Measurements from ENCODE around the gene SLC7A7. TPM values are rescaled to one million over a fixed set of nuclear protein-coding genes. Genes with fewer than 3 reads are reported as not detected.

SLC7A7 gene
- total RNA-seq, 2 experiments from 2014 or later, result 0.89 to 1.1 TPM

DNA sequence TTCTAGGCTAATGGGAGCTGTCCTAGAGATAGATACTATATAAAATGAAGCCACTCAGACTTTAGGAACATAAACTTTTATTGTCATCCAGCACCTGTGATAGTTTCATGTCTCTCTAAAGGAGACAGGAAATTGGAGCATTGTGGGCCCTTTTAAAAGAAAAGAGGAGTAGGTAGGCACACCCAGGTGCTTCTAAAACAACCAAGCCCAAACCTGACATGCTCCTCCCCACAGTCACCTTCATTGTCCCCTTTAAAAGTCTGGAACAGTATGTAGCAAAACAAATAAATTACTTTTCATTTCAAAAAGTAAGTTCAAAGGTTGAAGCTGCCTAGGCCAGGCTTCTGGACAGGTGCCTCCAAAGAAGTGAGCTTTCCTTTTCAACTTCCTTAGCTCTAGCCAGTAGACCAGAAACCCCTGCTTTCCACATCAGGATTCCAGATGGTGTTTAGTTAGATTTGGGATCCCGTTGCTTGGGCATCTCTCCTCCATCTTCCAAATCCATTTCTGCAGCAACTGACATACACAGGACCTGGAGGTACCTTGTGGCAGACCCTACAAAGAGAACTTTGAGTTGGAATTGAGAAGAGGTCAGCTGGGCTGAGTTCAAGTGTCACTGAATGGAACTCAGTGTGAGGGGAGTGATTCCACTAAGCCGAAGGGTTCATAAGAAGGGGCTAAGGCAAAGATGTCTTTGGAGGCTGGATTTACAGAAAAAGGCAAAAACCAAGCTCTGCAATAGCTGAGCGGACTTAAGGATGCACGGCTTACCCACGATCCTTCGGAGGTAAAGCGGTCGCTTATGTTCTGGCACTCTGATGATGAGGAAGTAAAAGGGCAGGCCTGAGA, 41.8 kb downstream of the SLC7A7 start:
- POLR2A ChIA-PET, result interaction anchor here (1.0 kb wide), 1 partner anchor 13 kb away, joined by 4 read pairs; no protein-coding TSS in a partner anchor
- DNase-seq (no peak), ATAC-seq (ENCODE audit: poor library complexity) (no peak)
- TF ChIP-seq, protein P1, sequence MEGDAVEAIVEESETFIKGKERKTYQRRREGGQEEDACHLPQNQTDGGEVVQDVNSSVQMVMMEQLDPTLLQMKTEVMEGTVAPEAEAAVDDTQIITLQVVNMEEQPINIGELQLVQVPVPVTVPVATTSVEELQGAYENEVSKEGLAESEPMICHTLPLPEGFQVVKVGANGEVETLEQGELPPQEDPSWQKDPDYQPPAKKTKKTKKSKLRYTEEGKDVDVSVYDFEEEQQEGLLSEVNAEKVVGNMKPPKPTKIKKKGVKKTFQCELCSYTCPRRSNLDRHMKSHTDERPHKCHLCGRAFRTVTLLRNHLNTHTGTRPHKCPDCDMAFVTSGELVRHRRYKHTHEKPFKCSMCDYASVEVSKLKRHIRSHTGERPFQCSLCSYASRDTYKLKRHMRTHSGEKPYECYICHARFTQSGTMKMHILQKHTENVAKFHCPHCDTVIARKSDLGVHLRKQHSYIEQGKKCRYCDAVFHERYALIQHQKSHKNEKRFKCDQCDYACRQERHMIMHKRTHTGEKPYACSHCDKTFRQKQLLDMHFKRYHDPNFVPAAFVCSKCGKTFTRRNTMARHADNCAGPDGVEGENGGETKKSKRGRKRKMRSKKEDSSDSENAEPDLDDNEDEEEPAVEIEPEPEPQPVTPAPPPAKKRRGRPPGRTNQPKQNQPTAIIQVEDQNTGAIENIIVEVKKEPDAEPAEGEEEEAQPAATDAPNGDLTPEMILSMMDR (IDR thresholded peaks at IDR 0.05), result no peak
- CTCF ChIA-PET, result interaction anchor here (1.7 kb wide), 1 partner anchor 12 kb away, joined by 6 read pairs; no protein-coding TSS in a partner anchor
- no peaks in the 10 kb centered on the region for H3K27me3 ChIP-seq (ENCODE audit: control insufficient read depth in 1 of 2, insufficient read depth in 2 of 2, low read length in 2 of 2)
- intact Hi-C loops (cut with DNase I, micrococcal nuclease), result no loop called here
- H3K4me3 ChIP-seq (ENCODE audit: low read length), result no peak overlapping the region
- Mint-ChIP-seq H3K9me3 (no peaks in the 10 kb centered on the region), H3K4me1 (ENCODE audit: low read depth) (peaks cover 12% of the 10 kb centered on the region), H3K27ac (no peak overlapping the region), H3K4me3 (no peak overlapping the region), H3K36me3 (ENCODE audit: low read depth) (peaks cover 67% of the 10 kb centered on the region), H3K27me3 (no peaks in the 10 kb centered on the region)
- H3K9me3 ChIP-seq (ENCODE audit: control insufficient read depth in 1 of 2, insufficient read depth in 1 of 2, low read length in 2 of 2), result no peaks in the 10 kb centered on the region
- H3K4me1 ChIP-seq (ENCODE audit: insufficient read depth, low read length), result no peaks in the 10 kb centered on the region
- peaks cover 54% of the 10 kb centered on the region for H3K36me3 ChIP-seq (ENCODE audit: insufficient read depth, low read length)
- H3K27ac ChIP-seq (ENCODE audit: low read depth in 1 of 2, low read length in 2 of 2), result no peak overlapping the region

DNA sequence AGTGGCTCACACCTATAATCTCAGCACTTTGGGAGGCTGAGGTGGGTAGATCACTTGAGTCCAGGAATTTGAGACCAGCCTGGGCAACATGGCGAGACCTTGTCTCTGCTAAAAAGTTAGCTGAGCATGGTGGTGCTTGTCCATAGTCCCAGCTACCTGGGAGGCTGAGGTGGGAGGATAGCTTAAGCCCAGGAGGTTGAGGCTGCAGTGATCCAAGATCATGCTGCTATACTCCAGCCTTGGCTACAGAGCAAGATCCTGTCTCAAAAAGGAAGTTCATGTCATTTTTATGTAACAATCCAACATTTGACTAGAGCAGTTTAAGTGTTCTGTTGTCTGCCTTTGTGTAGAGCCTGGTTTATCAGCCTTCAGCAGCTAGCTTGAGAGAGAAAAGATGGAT, 42.5 kb downstream of the SLC7A7 start:
- Histone ChIP-seq H3K36me3 (ENCODE audit: insufficient read depth, low read length) (peaks cover 60% of the 10 kb centered on the region), H3K4me3 (ENCODE audit: low read length) (no peak overlapping the region), H3K9me3 (ENCODE audit: control insufficient read depth in 1 of 2, insufficient read depth in 1 of 2, low read length in 2 of 2) (no peaks in the 10 kb centered on the region), H3K27me3 (ENCODE audit: control insufficient read depth in 1 of 2, insufficient read depth in 2 of 2, low read length in 2 of 2) (no peaks in the 10 kb centered on the region), H3K4me1 (ENCODE audit: insufficient read depth, low read length) (peaks cover 5% of the 10 kb centered on the region), H3K27ac (ENCODE audit: low read depth in 1 of 2, low read length in 2 of 2) (no peak overlapping the region)
- no peak for DNase-seq
- peaks cover 19% of the 10 kb centered on the region for H3K4me1 Mint-ChIP-seq (ENCODE audit: low read depth)
- intact Hi-C loops (cut with DNase I, micrococcal nuclease), result no loop called here
- TF ChIP-seq, protein P1 (IDR thresholded peaks at IDR 0.05), result no peak
- no peaks in the 10 kb centered on the region for H3K27me3 Mint-ChIP-seq
- no peak for ATAC-seq (ENCODE audit: poor library complexity)
- peaks cover 74% of the 10 kb centered on the region for H3K36me3 Mint-ChIP-seq (ENCODE audit: low read depth)
- ChIA-PET POLR2A (interaction anchor here (1.0 kb wide), 1 partner anchor 12 kb away, joined by 4 read pairs; no protein-coding TSS in a partner anchor), CTCF (interaction anchor here (1.7 kb wide), 1 partner anchor 11 kb away, joined by 6 read pairs; no protein-coding TSS in a partner anchor)
- no peak overlapping the region for H3K27ac Mint-ChIP-seq
- no peaks in the 10 kb centered on the region for H3K9me3 Mint-ChIP-seq
- no peak overlapping the region for H3K4me3 Mint-ChIP-seq

DNA sequence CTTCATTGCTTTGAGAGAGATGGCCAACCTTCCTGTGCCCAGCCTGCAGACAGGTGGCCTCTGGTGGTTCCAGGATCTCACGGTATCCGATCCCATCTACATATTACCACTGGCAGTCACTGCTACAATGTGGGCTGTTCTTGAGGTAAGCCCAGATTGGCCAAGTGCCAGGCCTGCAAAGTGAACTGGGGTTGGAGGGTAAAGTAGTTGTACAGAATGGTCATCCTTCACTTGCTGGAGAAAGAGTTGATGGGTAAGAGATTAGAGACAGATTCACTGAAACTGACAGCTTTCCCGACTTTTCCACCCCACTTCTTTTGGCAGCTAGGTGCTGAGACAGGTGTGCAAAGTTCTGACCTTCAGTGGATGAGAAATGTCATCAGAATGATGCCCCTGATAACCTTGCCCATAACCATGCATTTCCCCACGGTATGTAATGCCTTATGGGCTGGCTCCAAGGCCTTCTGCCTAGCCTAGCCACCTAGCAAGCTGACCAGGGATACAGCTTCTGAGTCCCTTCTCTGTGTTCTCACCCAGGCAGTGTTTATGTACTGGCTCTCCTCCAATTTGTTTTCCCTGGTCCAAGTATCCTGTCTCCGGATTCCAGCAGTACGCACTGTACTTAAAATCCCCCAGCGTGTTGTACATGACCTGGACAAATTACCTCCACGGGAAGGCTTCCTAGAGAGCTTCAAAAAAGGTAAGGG, 44.6 kb downstream of the SLC7A7 start:
- peaks cover 33% of the 10 kb centered on the region for H3K4me1 Mint-ChIP-seq (ENCODE audit: low read depth)
- ChIA-PET CTCF (no interaction called here), POLR2A (no interaction called here)
- peak overlapping the region; percentile 34 for H3K4me3 Mint-ChIP-seq
- no peak overlapping the region for H3K27ac Mint-ChIP-seq
- H3K27me3 Mint-ChIP-seq, result no peaks in the 10 kb centered on the region
- peaks cover 20% of the 10 kb centered on the region for H3K4me1 ChIP-seq (ENCODE audit: insufficient read depth, low read length)
- H3K27me3 ChIP-seq (ENCODE audit: control insufficient read depth in 1 of 2, insufficient read depth in 2 of 2, low read length in 2 of 2), result no peaks in the 10 kb centered on the region
- no peaks in the 10 kb centered on the region for H3K9me3 ChIP-seq (ENCODE audit: control insufficient read depth in 1 of 2, insufficient read depth in 1 of 2, low read length in 2 of 2)
- intact Hi-C loops (cut with DNase I, micrococcal nuclease), result no loop called here
- DNase-seq (no peak), ATAC-seq (ENCODE audit: poor library complexity) (no peak)
- peaks cover 57% of the 10 kb centered on the region for H3K36me3 ChIP-seq (ENCODE audit: insufficient read depth, low read length)
- H3K9me3 Mint-ChIP-seq, result no peaks in the 10 kb centered on the region
- TF ChIP-seq, protein P1 (IDR thresholded peaks at IDR 0.05), result no peak
- H3K27ac ChIP-seq (ENCODE audit: low read depth in 1 of 2, low read length in 2 of 2), result no peak overlapping the region
- peaks cover 86% of the 10 kb centered on the region for H3K36me3 Mint-ChIP-seq (ENCODE audit: low read depth)
- H3K4me3 ChIP-seq (ENCODE audit: low read length), result no peak overlapping the region

Data from CD4-positive, alpha-beta T cell (primary cell).